HEK293T (cell line): ENCODE results near the gene TYK2.
"Not testable (repeated sequence)": the region's sequence is repeated elsewhere in the genome, so short reads cannot be mapped to it uniquely, and the experiment has no call there.

ENCODE experiments used
- CTCF ChIA-PET: fragments of 350-600 bp; formaldehyde crosslinking; extraction: SDS; loops from one replicate; lab custom pipeline; 2021; ENCODE audit warnings: antibody characterized with exemption, inconsistent platforms; lab: Yijun Ruan, JAX
- POLR2A ChIA-PET: fragments of 350-600 bp; formaldehyde crosslinking; extraction: SDS; loops from one replicate; lab custom pipeline; 2020; ENCODE audit warnings: antibody characterized with exemption, inconsistent platforms; lab: Yijun Ruan, JAX
- DNase-seq: peaks from one replicate; pipeline ENCODE4 v3.0.0; 2012; ENCODE audit warnings: mixed read lengths; ENCODE audit errors: extremely low spot score
- ARNT ChIP-seq: fragments of 450-650 bp; IDR thresholded peaks from 2 replicates; pipeline ENCODE4 v1.6.1; 2017; ENCODE audit warnings: mild to moderate bottlenecking
- BHLHE40 ChIP-seq: fragments of 450-650 bp; IDR thresholded peaks from 2 replicates; pipeline ENCODE4 v1.6.1; 2016; ENCODE audit warnings: mild to moderate bottlenecking, moderate library complexity, borderline replicate concordance
- CTBP1 ChIP-seq: fragments of 450-650 bp; IDR thresholded peaks from 2 replicates; pipeline ENCODE4 v1.6.1; 2016; ENCODE audit warnings: borderline replicate concordance
- ELF4 ChIP-seq: fragments of 450-650 bp; IDR thresholded peaks from 2 replicates; pipeline ENCODE4 v1.6.1; 2017; ENCODE audit warnings: antibody characterized with exemption
- FOXA1 ChIP-seq: fragments of 450-650 bp; IDR thresholded peaks from 2 replicates; pipeline ENCODE4 v1.6.1; 2016; ENCODE audit warnings: mild to moderate bottlenecking
- FOXK2 ChIP-seq: fragments of 450-650 bp; IDR thresholded peaks from 2 replicates; pipeline ENCODE4 v1.6.1; 2016; ENCODE audit warnings: mild to moderate bottlenecking
- FOXM1 ChIP-seq: fragments of 450-650 bp; IDR thresholded peaks from 2 replicates; pipeline ENCODE4 v1.6.1; 2017; ENCODE audit warnings: mild to moderate bottlenecking, borderline replicate concordance
- HDGF ChIP-seq: fragments of 450-650 bp; IDR thresholded peaks from 2 replicates; pipeline ENCODE4 v1.6.1; 2017; ENCODE audit warnings: antibody characterized with exemption, borderline replicate concordance
- L3MBTL2 ChIP-seq: fragments of 450-650 bp; conservative IDR thresholded peaks from 2 replicates; pipeline ENCODE4 v1.6.1; 2016; ENCODE audit warnings: mild to moderate bottlenecking
- LEF1 ChIP-seq: fragments of 450-650 bp; IDR thresholded peaks from 2 replicates; pipeline ENCODE4 v1.6.1; 2017; ENCODE audit warnings: mild to moderate bottlenecking, borderline replicate concordance
- NFRKB ChIP-seq: fragments of 450-650 bp; IDR thresholded peaks from 2 replicates; pipeline ENCODE4 v1.6.1; 2016; ENCODE audit warnings: mild to moderate bottlenecking, moderate library complexity
- SP1 ChIP-seq: fragments of 450-650 bp; IDR thresholded peaks from 2 replicates; pipeline ENCODE4 v1.6.1; 2017
- SUZ12 ChIP-seq: fragments of 450-650 bp; IDR thresholded peaks from 2 replicates; pipeline ENCODE4 v1.6.1; 2016; ENCODE audit warnings: mild to moderate bottlenecking
- TARDBP ChIP-seq: fragments of 450-650 bp; IDR thresholded peaks from 2 replicates; pipeline ENCODE4 v1.6.1; 2016
- ZNF384 ChIP-seq: fragments of 450-650 bp; IDR thresholded peaks from 2 replicates; pipeline ENCODE4 v1.6.1; 2016
- TF ChIP-seq, protein P1 (sequence below): fragments of 450-650 bp; IDR thresholded peaks from 2 replicates; pipeline ENCODE4 v1.6.1; 2016

TYK2 gene

GRCh38 chr19:10403137-10404021 is 23.0 kb upstream of the TYK2 start, which contains the start of gene CDC37:
Gene CDC37, minus strand, starts transcription at chr19:10403542. Its CDS starts 63 bp downstream, at chr19:10403479.
- DNase-seq, result peak; percentile 99
- TF ChIP-seq SP1 (no peak), FOXA1 (no peak), FOXK2 (no peak), ELF4 (peak; percentile 52), SUZ12 (no peak), CTBP1 (no peak), L3MBTL2 (peak; percentile 26; the same call in 1 of the 2 replicates), FOXM1 (no peak), LEF1 (no peak), NFRKB (no peak), HDGF (no peak)
- ChIA-PET POLR2A (interaction anchor here (0.5 to 2.8 kb wide), 6 partner anchors 14 to 144 kb away, joined by 3 to 17 read pairs (median 4); partner anchors contain the start of gene TYK2), CTCF (interaction anchor here (0.6 to 5.9 kb wide), 9 partner anchors 9 to 296 kb away, joined by 3 to 71 read pairs (median 4); partner anchors contain the start of gene TYK2)

DNA sequence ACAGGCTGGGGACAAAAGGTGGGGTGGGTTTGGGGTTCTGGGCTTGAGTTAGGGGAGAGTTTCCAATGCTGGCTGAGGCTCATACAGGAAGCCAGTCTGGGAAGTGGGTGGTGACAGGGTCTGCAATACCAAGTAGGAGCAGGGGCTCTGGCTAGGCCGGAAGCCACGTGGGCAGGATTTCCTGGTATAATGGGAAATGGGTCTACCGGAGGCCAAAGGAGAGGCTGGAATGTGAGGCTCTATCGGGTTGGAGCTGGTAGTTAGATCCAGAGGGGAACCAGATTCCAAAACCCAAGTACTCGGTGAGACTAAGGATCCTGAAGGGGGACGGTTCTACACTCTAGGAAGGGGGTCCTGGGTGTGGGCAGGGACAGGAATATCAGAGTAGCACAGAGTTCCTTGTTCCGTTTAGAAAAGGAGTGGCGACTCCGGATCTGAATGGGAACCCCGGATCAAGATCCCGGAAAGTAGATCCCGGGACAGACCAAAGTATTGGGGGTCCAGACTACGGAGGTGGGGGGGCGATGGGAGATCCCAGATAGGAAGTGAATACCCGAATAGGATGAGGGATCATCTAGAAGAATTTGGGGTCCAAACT is 22.2 kb upstream of the TYK2 start:
- ChIA-PET POLR2A (interaction anchor here (0.5 to 2.8 kb wide), 3 partner anchors 15 to 143 kb away, joined by 3 to 17 read pairs (median 4); no protein-coding TSS in a partner anchor), CTCF (interaction anchor here (0.6 kb wide), 1 partner anchor 70 kb away, joined by 7 read pairs; no protein-coding TSS in a partner anchor)
- no peak for TF ChIP-seq HDGF
- no peak for TF ChIP-seq ZNF384
- TF ChIP-seq ELF4, result no peak
- TF ChIP-seq ARNT, result no peak
- TF ChIP-seq FOXK2, result no peak
- no peak for TF ChIP-seq SP1
- TF ChIP-seq FOXA1, result no peak
- TF ChIP-seq, protein P1, sequence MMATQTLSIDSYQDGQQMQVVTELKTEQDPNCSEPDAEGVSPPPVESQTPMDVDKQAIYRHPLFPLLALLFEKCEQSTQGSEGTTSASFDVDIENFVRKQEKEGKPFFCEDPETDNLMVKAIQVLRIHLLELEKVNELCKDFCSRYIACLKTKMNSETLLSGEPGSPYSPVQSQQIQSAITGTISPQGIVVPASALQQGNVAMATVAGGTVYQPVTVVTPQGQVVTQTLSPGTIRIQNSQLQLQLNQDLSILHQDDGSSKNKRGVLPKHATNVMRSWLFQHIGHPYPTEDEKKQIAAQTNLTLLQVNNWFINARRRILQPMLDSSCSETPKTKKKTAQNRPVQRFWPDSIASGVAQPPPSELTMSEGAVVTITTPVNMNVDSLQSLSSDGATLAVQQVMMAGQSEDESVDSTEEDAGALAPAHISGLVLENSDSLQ, result no peak
- TF ChIP-seq CTBP1, result no peak
- TF ChIP-seq NFRKB, result no peak
- TF ChIP-seq FOXM1, result no peak
- no peak for TF ChIP-seq SUZ12
- no peak for TF ChIP-seq LEF1
- no peak for TF ChIP-seq TARDBP
- TF ChIP-seq L3MBTL2, result no peak
- TF ChIP-seq BHLHE40, result no peak
- no peak for DNase-seq

DNA sequence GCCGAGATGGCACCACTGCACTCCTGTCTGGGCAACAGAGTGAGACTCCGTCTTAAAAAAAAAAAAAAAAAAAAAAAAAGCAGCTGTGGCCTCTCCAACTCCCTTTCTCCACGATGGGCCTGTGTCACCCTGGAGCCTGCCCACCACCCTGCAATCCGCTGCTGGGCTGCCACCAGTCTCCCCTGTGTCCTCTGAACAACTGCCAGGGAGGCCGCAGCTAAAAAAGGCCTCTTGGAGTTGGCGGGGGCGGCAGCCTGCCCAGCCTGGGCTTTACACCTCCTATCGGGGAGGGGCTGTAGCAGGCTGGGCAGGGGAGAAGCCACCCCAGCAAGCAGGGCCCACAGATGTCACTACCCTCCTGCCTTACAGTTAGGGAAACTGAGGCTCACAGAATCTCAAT is 19.5 kb upstream of the TYK2 start:
- ChIA-PET POLR2A (no interaction called here), CTCF (interaction anchor here (0.9 to 1.0 kb wide), 2 partner anchors 9 kb away, joined by 3 to 5 read pairs; no protein-coding TSS in a partner anchor)
- TF ChIP-seq HDGF, result no peak
- no peak for TF ChIP-seq CTBP1
- TF ChIP-seq, protein P1, result no peak
- no peak for TF ChIP-seq NFRKB
- no peak for TF ChIP-seq TARDBP
- TF ChIP-seq BHLHE40, result no peak
- TF ChIP-seq FOXK2, result no peak
- TF ChIP-seq SUZ12, result no peak
- no peak for TF ChIP-seq FOXM1
- TF ChIP-seq L3MBTL2, result no peak
- no peak for TF ChIP-seq ARNT
- no peak for DNase-seq

DNA sequence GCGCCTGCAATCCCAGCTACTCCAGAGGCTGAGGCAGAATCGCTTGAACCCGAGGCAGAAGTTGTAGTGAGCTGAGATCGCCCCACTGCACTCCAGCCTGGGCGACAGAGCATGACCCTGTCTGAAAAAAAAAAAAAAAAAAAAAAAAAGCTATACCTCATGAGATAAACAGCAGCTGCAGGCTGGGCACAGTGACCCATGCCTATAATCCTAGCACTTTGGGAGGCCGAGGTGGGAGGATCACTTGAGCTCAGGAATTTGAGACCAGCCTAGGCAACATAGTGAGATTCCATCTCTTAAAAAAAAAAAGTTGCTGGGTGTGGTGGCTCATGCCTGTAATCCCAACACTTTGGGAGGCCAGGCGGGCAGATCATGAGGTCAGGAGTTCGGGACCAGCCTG is 19.0 kb upstream of the TYK2 start:
- DNase-seq, POLR2A ChIA-PET: not testable (repeated sequence)
- CTCF ChIA-PET, result interaction anchor here (0.6 to 0.9 kb wide), 2 partner anchors 9 to 91 kb away, joined by 5 to 6 read pairs; no protein-coding TSS in a partner anchor

DNA sequence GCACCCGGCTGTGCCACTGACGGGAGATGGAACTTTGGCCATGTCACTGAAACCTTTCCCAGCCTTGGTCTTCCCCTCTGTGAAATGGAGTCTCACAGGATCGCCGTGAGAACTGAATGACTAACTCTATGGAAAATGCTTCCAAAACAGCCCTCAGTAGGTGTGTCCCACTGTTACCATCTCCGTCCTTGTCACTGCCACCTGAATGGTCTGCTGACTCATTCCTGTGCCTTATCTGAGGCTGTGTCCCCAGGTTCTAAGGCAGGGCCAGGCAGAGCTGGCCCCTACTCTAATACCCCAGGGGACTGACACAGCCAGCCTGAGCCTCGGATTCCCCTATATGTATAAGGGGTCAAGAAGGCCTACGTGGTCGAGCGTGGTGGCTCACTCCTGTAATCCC is 18.4 kb upstream of the TYK2 start:
- TF ChIP-seq NFRKB (no peak), ELF4 (no peak), FOXA1 (no peak), SP1 (no peak), FOXK2 (no peak), TARDBP (no peak), SUZ12 (no peak), HDGF (no peak), ZNF384 (no peak), L3MBTL2 (no peak), ARNT (no peak), CTBP1 (no peak), BHLHE40 (no peak), FOXM1 (no peak), LEF1 (no peak)
- TF ChIP-seq, protein P1, result no peak
- DNase-seq, result no peak
- POLR2A ChIA-PET, result no interaction called here
- CTCF ChIA-PET, result interaction anchor here (0.6 to 0.9 kb wide), 2 partner anchors 8 to 91 kb away, joined by 5 to 6 read pairs; no protein-coding TSS in a partner anchor
